HG03354 (cell line): ENCODE results near the gene TSPO2.

ENCODE experiments used
- ATAC-seq: cut with Tn5 transposase; IDR thresholded peaks from one replicate; pipeline ENCODE4 v1.9.1; 2021; ENCODE audit warnings: mild to moderate bottlenecking; ENCODE audit not compliant: unreplicated experiment, poor library complexity, severe bottlenecking

The TSPO2 gene

DNA sequence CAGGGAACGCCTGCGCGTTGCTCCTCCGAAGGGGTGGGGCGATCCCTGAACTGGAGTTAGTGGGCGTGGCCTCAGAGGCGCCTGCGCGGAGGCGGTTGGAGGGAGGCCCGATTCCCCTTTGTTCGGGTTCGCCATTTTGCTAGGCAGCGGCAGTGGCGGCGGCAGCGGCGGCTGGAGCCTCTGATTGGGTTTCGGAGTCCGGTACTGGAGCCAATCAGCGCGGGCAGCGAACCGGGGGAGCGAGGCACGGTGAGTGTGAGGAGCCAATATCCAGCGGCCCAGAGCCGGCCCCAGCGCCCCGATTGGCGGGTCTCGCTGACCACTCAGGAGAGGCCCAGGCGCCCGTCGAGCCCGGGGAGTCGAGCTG, 30.6 kb downstream of the TSPO2 start, which contains the start of gene NFYA:
Gene NFYA (plus strand): TSS at position 139 of the 367 bp plus-strand sequence. CDS start 6,116 bp downstream, outside the sequence.
- peak; percentile 65 for ATAC-seq

DNA sequence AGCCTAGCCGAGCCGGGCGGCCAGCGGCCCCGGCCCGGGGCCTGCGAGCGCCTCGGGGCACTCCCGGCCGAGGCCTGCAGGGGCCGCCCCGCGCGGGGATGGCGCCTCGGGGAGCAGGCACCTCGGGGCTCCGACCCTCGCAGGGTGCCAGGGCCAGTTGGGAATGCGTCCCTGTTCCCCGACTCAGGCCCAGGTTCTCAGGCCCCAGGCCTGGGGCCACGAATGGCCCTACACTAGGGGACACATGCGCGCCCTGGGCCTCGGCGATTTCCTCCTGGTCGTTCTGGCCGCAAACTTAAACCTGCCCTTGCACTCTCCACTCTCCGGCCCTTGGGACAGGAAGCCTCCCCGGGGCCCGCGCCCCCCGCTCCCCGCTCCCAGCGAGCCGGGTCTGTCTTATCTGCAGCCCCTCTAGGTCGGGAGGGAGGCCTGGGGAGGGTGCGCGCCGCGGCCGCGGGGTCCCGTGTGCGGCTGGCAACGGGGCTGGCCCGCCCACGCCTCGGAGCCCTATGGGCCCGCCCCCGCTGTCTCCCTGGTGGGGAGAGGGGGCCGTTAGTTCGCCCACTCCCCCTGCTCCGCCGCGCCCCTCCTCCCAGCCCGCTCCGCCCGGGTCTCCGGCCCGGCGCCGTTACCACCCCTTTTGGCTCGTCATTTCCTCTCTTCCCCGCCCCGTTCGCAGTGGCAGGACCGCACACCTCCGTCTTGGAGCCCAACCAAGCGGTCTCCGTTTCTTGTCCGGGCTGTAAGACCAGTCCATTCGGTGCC, 31.1 kb downstream of the TSPO2 start:
- peak; percentile 41 for ATAC-seq

DNA sequence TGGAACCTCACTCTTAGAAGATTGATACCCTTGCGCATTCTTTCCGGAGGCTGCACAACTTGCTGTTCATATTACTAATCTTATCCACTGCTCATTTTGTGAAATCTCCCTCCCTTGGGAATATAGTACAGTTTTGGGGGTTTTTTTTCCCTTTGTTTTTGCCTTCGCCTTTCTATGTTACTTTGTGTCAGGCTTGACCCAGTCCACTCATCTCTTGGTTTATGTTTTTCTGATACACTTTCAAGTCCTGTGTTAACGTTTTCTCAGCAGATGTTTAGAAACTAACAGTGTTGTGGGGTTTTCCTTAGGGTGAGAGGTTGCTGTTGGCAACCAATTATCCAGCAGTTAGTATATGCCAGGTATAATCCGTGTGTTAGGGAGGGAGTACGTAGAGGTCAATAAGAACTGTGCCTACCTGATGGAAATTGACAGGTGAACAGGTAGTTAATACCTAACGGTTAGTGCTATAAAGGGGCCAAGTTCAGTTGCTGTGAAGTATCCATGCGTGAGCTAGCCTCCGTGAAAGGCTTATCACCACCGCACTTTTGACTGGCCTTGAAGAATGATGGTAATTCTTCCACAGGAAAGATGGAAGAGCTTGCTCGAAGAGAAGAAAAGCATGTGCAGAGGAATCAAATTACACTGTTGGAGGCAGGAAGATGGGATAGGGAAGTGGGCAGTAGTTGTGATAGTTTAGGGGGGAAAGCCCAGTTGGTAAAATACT, 31.9 kb downstream of the TSPO2 start:
- no peak for ATAC-seq

DNA sequence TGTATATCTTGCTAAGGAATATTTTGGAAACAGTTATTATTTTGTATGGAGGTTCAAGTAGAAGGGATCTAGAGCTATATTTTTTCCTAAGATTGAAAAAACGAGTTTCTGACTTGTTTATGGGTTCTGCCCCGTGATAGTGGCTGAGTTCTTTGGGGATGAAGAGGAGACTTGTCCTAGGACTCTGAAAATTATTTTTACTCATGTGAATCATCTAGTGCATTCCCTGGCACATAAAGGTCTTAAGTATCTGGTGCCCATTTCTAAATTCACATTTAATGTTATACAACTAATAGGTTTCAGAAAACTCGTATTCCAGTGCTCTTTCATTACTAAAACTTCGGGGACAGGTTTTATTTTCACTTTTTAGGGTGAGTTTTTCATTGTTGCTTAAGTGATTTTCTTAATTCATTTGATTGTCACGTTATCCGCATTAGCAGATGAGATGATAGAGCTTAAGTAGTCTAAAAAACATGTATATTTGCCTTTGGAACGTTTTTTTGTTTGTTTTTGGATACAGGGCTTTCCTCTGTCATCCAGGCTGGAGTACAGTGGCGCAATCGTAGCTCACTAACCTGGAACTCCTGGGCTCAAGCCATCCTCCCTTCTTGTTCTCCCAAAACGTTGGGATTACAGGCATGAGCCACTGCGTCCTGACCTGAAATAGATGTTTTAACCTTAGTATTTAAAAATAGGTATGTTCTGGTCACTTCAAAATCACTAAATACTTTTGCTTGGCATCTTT, 32.6 kb downstream of the TSPO2 start:
- ATAC-seq, result no peak

DNA sequence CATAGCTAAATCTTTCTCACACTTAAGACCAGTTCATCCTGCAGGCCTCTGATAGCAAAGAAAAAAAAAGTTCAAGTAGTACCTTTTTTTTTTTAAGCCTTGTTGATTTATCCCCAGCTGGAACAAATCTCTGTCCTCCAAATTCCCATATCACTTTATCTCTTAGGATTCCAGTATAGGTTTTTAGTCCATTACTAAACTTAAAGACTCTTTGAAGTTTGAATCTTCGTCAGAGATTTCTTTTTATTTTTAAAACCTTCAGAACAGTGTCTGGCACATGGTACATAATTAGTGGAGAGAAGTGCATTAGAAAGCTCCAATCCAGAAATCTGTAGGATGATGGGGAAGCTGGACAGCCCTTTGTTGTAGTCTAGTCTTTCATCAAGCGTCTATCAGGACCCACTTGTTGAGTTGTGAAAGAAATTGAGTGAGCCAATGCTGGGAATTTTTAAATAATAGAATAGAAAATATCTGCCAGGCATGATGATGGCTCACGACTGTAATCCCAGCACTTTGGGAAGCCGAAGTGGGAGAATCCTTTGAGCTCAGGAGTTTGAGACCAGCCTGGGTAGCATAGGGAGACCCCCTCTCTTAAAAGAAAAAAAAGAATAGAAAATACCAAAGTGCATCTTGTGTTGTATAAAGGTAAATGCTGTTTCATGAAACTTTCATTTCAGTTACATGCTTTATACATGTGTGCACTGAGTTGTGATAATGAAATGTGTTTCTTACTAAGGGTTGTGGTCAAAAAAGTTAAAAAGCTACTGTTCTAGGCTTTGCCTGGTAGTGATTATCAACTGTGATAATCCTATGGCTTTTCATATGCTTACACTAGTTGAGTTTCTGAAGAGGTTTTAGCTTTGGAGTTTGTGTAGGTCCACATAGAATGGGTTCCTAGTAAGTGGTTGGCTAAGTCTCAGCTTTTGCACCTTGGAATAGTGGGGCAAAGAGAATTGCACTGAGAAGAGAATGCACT, 33.7 kb downstream of the TSPO2 start:
- no peak for ATAC-seq

DNA sequence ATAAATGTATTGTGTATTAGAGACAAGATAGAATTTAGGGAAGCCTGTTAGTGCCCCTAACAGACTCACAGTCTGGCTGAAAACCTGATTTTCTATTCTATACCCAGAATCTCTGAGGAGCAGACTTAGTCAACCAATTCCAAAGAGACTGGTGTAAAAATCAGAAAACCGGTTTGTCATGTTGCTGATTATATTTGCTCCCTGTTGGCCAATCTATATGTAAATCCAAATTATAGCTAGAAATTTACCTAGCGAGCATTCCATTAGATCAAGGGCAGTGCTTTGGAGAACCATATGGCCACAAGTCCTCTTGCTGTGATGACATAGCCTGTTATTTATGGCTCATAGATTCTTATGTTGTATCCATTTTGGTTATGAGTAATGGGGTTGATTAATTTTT, 35.3 kb downstream of the TSPO2 start:
- ATAC-seq, result no peak

DNA sequence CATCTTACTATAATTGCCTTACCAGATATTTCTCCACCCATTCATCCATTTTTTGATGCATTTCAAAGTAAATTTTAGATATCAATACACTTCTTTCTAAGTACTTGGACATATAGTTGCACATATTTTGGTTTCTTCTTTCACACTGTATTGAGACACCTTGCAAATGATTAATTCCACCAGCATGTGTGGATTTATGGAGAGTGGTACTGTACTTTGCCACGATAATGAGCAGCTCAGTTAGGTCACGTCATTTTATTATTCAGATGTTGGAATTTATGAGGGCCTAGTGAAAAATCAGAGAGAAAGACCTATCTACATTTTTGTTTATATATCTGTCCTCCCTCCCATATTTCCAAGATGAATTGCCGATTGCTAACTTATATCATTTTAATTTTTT, 35.8 kb downstream of the TSPO2 start:
- no peak for ATAC-seq

DNA sequence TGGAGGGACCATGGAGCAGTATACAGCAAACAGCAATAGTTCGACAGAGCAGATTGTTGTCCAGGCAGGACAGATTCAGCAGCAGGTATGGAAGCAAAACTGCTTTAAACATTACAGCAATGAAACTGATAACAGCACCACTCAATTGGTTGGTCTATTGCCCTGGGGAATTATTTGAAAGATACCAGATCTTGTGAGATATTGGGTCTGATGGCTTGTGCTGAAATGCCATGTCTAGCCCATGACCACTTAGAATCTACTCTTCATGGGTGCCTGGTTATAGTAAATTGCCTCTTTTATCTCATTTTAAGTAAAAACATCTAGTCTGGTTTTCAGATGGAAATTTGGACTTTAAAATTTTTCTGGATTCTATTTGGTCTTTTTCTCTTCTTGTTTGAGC, 36.8 kb downstream of the TSPO2 start:
- no peak for ATAC-seq

DNA sequence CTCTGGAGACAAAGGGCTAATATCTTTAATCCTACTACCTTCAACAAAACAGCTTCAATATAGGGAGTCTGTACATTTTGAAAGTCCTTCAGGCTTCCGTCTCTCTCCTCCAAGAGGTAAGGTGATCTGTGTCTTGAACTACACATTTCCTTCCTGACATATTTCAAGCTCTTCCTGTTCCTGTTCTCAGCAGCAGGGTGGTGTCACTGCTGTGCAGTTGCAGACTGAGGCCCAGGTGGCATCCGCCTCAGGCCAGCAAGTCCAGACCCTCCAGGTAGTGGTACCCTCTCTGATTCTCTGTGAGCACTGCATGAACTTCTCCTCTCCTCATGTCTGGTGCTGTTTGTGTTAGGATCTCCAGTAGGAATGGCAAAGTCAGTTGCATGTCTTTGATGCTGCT, 38.4 kb downstream of the TSPO2 start:
- ATAC-seq, result no peak

DNA sequence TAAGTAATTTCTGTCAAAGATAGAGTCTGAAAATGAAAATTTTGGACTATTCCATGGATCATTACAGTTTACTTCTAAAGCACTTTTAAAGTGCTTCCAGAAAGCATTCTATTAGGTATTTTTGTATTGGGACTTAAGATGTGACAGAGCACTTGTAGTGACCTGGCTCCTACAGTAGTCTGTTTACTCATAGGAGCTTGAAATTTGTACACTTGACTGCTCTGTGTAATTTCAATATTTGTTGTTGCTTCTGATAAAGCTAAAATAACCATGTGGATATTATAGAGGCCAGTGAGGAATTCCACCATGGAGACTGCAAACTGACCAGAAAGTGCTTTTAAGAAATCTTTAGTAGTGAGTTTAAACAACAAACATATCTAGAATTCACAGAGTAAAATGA, 40.8 kb downstream of the TSPO2 start:
- no peak for ATAC-seq

DNA sequence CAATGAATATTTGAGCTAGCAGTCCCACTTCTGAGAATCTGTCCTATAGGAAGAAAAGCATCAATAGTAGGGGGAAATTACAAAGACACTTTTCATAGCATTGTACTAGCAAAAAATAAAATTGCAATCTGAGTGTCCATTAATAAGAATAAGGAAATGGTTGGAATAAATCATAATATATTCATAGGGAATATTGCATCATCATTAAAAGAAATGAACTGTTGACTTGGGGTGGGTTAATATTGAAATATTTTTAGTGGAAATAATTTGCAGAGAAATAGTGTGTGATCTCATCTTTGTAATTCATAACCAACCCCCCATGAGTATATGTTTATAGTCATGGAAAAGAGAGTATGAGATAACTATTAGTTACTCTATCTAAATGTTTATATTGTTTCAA, 42.9 kb downstream of the TSPO2 start:
- ATAC-seq, result no peak

DNA sequence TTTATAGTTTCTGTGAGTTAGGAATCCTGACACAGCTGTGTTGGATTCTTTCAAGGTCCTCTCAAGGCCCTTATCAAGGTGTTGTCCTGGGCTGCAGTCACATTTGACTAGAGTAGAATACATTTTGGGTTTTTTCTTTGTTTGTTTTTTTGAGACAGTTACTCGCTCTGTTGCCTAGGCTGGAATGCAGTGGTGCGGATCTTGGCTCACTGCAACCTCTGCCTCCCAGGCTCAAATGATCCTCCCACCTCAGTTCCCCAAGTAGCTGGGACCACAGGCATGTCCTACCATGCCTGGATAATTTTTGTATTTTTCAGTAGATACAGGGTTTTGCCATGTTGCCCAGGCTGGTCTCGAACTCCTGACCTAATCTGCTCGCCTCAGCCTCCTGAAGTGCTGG, 46.2 kb downstream of the TSPO2 start:
- ATAC-seq, result no peak

DNA sequence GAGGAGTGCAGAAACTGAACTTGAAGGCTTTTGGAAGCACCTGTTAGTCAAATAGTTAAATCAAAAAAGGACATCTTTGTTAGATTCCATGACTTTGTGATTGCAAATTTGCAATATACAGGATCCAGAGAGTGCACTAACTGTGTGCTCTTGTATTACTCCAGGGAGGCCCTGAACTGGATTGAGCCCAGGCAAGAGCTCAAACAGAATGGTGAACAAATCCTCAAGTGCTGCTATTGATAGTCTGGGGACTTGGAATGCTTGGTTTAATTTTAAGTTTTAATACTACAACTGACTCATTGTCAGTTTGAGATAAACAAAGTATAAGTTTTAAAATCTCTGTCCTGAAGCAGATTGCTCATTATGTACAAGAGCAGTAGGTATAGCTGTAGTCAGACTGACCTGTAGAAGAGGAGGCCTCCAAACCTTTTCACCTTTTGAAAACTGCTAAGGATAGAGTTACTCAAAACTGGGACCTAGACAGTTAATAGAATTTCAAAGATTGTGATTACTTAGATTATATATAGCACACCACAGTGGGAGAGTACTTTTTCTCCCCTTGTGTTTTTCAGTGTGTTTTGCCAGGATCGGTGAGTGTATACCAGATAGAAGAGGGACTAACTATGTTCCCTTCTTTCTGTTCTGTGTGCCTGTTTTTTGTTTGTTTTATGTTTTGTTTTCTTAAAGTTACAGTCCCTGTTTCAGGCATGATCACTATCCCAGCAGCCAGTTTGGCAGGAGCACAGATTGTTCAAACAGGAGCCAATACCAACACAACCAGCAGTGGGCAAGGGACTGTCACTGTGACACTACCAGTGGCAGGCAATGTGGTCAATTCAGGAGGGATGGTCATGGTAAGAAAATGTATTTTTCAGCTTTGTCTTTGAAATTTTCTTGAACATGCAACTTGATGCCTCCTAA, 48.8 kb downstream of the TSPO2 start:
- ATAC-seq, result no peak

DNA sequence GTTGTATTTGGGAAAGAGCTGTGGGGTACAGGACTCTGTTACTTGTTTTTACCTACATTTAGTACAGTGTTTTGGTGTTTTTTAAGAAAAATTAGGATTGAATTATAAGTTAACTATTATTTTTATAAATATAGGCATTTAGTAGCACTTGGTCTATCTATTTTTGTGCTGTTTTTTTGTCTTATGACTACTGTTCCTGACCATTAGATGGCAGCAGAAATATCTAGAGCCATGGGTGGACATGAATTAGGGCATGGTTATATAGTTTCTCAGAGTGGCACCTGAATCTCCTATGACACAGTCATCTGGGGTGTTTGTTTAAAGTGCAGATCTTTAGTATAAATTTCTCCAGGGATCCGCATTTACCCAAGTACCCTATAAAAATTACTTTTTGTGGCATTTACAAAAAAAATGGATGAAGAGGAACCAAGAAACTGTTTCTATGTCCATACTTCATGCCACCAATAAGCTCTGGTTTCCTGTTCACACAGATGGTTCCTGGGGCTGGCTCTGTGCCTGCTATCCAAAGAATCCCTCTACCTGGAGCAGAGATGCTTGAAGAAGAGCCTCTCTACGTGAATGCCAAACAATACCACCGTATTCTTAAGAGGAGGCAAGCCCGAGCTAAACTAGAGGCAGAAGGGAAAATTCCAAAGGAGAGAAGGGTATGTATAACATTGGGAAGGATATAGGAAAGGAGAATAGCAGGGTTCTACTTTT, 50.3 kb downstream of the TSPO2 start:
- no peak for ATAC-seq

DNA sequence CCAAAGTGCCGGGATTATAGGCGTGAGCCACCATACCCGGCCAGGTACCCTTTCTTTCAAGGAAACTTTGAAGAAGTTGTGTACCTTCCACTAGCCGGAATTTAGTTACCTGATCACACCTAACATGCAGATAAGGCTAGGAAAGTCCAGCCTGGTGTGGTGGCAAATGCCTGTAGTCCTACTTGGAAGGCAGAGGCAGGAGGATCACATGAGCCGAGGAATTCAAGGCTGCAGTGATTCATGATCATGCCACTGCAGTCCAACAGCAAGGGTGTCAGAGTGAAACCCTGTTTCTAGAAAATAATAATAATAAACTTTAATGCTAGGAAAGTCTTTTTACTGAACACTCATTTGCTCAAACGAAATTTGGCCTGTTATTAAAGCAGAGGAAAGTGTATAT, 51.5 kb downstream of the TSPO2 start:
- no peak for ATAC-seq
